Retina (tissue), 1 donor: Measurements from ENCODE around the gene C19orf81.

ENCODE experiments used
- DNase-seq: peaks from one replicate; pipeline ENCODE4 v3.0.0-alpha.2; 2016

The C19orf81 gene

GRCh38 chr19:50690439-50690838 is 41.2 kb downstream of the C19orf81 start:
- no peak for DNase-seq

- peak; percentile 28 for DNase-seq
These were observed 44.1 kb downstream of the C19orf81 start for GRCh38 chr19:50693064-50693975.

DNA sequence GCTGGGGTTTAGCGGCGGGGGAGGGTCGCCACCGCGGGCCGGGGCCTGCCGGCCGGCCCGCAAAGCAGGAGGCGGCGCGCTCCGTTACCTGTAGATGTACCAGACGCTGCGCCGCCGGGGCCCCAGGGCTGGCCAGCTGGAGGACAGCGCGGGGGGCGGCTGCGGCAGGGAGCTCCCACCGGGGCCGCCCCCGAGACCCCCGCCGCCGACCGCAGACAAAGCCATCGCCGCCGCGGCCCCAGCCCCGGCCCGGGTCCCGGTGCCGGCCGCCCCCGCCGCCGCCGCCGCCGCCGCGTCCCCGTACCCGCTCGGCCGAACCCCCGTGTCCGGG is 45.5 kb downstream of the C19orf81 start:
- DNase-seq = no peak

DNA sequence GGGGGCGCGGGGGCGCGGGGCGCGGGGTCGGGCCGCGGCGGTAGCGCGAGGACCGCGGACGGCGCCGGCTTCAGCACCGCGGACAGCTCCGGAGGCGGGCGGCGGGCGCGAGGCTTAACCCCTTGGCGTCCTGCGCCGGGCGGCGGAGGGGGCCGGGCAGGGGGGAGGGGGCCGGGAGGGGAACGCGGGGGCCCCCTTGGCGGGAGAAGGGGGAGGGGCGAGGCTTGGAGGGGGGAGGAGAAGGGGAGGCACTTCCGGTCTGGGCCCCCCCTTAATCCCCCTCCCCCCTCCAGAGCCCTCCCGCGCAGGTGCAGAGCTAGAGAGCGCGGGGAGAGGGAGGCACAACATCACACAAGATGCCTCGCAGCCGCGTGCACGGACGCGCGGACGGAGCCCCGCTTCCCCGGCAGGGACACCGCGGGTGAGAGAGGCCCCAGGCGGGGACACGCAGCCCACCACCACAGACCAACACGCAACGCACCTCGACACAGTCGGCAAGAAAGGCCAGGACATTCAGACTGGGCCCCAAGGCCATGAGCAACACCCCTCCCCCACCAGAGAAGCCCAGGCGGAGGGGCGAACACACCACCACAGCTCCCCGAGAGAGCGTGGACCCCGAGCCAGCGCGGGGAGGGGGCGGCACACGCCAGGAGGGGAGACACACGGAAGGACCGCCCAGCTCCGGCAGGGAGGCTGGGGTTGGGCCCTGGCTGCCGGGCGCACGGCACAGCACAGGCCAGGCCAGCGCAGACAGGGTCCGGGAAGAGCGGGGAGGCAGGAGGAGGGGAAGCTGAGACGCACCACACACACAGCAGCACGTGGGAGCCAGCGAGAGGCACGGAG is 46.2 kb downstream of the C19orf81 start:
- peak; percentile 86 for DNase-seq

- DNase-seq = no peak
These were observed 46.8 kb downstream of the C19orf81 start for GRCh38 chr19:50696094-50696483.

- no peak for DNase-seq
These were observed 48.3 kb downstream of the C19orf81 start for GRCh38 chr19:50697414-50698124.

GRCh38 chr19:50701367-50701985 is 52.2 kb downstream of the C19orf81 start:
- DNase-seq = no peak

GRCh38 chr19:50702158-50702870 is 53.1 kb downstream of the C19orf81 start:
- no peak for DNase-seq

DNA sequence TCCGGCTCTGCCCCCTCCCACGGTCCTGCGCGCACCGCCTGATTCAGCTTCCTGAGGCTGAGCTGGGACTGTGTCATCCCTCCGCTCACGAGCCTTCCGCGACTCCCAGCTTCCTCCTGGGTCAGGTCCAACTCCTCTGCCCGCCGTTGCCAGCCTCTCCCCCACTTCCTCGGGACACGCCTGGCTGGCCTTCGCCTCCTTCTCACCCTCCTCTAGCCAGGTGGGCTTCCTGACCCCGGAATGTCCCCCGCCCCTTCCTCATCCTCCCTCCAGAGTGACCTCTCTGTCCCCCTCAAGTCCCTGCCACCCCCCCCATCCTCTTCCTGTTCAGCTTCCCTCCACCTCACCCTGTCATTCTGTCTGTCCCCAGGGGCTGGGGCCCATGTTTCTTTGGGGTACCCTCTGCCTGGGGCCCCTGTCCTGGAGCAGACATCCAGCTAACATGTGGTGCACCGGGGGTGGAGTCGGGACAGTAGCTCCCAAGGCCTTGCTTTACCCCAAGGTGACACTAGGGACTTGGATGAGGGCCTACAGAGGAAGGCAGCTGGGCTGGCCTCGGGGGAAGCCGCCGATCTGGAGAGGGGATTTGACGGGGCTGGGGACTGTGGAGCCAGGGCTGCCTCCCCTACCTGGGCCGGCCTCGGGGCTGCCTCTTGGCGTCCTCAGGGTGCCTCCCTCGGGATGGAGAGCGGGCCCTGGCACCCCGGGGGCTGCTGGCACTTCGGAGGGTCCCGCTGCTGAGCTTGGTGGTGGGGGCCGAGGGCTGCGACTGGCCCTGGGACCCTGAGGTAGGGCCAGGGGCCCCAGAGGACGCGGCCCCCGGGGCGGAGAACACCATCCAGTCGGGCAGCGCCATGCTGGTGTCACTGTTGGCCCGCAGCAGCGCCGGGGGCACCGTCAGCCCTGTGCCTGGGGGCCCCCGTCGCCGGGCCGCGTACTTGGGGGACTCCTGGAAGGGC is 53.9 kb downstream of the C19orf81 start:
- no peak for DNase-seq

DNA sequence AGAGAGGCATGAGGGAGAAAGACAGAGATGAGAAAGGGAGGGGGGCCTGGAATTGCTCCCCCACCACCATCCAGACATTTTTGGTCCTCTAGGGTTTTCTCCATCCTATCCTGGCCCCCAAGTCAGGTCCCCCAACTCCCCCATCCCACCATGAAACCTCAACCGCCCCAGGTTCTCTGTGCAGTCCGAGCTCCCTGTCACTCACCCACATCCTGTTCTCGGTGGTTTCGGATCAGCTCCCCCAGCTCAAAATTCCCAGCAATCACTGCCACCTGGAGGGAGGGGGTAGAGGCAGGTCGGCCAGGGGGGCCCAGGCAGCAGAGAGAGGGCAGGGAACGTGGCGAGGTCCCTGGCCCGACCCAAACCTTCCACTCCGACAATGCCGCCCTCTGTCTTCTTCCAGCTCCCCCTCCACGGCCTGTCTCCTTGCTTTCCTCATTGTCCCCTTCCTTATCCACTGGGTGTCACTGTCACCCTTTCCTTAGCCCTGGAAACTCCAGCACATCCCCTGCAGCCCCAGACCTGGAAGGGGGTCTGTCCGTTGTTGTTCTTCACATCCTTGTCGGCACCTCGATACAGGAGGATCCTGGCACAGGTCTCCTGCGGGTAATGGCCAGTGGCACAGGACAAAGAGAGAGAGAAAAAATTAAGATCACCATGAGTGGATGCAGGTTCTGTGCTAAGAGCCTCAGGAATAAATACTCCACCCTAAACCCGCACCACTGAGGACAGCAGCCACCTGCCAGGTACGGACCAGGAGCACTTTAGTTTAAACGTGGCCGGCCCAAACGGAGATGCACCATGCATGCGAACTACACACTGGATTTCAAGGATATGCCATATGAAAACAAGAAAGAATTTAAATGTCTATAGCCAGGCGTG is 54.9 kb downstream of the C19orf81 start:
- DNase-seq = no peak

- DNase-seq = peak; percentile 65
These were observed 56.3 kb downstream of the C19orf81 start for GRCh38 chr19:50705422-50706019.

DNA sequence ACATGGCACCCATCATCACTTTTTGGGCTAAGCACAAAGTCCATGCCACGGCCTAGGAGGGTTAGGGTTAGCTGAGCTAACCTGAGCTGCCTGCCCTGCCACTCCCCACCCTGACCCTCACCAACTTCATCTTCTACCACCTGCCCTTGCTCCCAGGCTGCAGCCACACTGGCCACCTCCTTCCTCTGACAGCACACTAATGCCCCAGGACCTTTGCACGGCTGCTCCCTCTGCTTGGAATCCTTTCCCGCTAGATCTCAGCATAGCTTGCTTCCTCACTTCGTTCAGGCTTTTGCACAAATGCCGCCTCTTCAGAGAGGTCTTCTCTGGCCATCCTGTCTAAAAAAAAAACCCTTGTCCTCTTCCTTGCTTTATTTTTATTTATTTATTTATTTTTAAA is 57.1 kb downstream of the C19orf81 start:
- no peak for DNase-seq

- no peak for DNase-seq
These were observed 59.1 kb downstream of the C19orf81 start for GRCh38 chr19:50708179-50708879.
